GM21717 (cell line): Measurements from ENCODE around the gene USP49.
A peak's percentile ranks its signal among the peaks of the same experiment; 100 is the strongest.
"Not testable (repeated sequence)": the region's sequence is repeated elsewhere in the genome, so short reads cannot be mapped to it uniquely, and the experiment has no call there.

Source experiments
- ATAC-seq: cut with Tn5 transposase; IDR thresholded peaks from one replicate; pipeline ENCODE4 v1.9.1; 2021; ENCODE audit warnings: mild to moderate bottlenecking, moderate library complexity; ENCODE audit not compliant: unreplicated experiment

The USP49 gene

GRCh38 chr6:41815587-41815986, 79.6 kb downstream of the USP49 start:
- no peak for ATAC-seq

GRCh38 chr6:41814629-41815028, 80.5 kb downstream of the USP49 start:
- no peak for ATAC-seq

- ATAC-seq: no peak
These were observed 81.2 kb downstream of the USP49 start for GRCh38 chr6:41813956-41814355.

GRCh38 chr6:41813469-41813868, 81.7 kb downstream of the USP49 start:
- ATAC-seq: no peak

GRCh38 chr6:41811946-41812345, 83.2 kb downstream of the USP49 start:
- not testable (repeated sequence) for ATAC-seq

- ATAC-seq: no peak
These were observed 84.1 kb downstream of the USP49 start for GRCh38 chr6:41811095-41811494.

- no peak for ATAC-seq
These were observed 89.1 kb downstream of the USP49 start for GRCh38 chr6:41805830-41806774.

- ATAC-seq: no peak
These were observed 93.8 kb downstream of the USP49 start for GRCh38 chr6:41801380-41801779.

GRCh38 chr6:41799559-41799911, 95.6 kb downstream of the USP49 start:
- no peak for ATAC-seq

GRCh38 chr6:41798901-41799558, 96.1 kb downstream of the USP49 start:
- no peak for ATAC-seq

GRCh38 chr6:41796474-41796873, 98.7 kb downstream of the USP49 start:
- no peak for ATAC-seq

- no peak for ATAC-seq
These were observed 103.2 kb downstream of the USP49 start for GRCh38 chr6:41791984-41792383.

- ATAC-seq: no peak
These were observed 103.9 kb downstream of the USP49 start for GRCh38 chr6:41791305-41791704.

GRCh38 chr6:41790045-41790444, 105.1 kb downstream of the USP49 start:
- no peak for ATAC-seq

GRCh38 chr6:41789390-41789724, 105.8 kb downstream of the USP49 start:
- no peak for ATAC-seq

- ATAC-seq: peak; percentile 73
These were observed 107.8 kb downstream of the USP49 start, which contains the start of gene TOMM6 for GRCh38 chr6:41787219-41787917. TSS of gene TOMM6 (plus strand) at chr6:41787694. CDS start at chr6:41787698, 4 bp downstream.

- peak; percentile 54 for ATAC-seq
These were observed 108.5 kb downstream of the USP49 start for GRCh38 chr6:41786451-41787218.

GRCh38 chr6:41785689-41786450, 109.3 kb downstream of the USP49 start:
- ATAC-seq: peak; percentile 6

GRCh38 chr6:41785254-41785653, 109.9 kb downstream of the USP49 start:
- no peak for ATAC-seq

GRCh38 chr6:41784581-41785171, 110.5 kb downstream of the USP49 start:
- no peak for ATAC-seq
